GM18519 (cell line): ENCODE data around the gene DLGAP1.

Experiments used
- ATAC-seq: cut with Tn5 transposase; IDR thresholded peaks from one replicate; pipeline ENCODE4 v1.9.1; 2021; ENCODE audit warnings: mild to moderate bottlenecking, moderate library complexity; ENCODE audit not compliant: unreplicated experiment, low FRiP score

DLGAP1 gene

GRCh38 chr18:3538954-3539617 lies 916.0 kb downstream of the DLGAP1 start:
- no peak for ATAC-seq

- no peak for ATAC-seq
Measured at GRCh38 chr18:3538456-3538855, 916.7 kb downstream of the DLGAP1 start.

DNA sequence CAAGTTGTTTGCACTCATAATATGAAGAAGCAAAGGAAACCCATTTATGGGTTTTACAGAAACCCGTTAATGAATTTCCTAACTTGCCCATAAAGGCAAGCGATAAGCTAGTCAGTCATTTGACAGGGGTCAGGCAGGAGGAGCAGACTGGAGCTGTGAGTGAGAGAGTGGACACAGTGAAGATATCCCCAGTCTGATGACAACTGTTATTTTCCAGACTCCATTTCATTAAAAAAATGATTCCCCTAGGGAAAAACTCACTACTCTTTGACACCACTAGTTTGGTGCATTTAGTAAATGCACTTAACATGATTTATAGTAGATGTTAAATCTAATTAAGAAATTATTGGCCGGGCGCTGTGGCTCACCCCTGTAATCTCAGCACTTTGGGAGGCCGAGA lies 924.3 kb downstream of the DLGAP1 start:
- no peak for ATAC-seq

DNA sequence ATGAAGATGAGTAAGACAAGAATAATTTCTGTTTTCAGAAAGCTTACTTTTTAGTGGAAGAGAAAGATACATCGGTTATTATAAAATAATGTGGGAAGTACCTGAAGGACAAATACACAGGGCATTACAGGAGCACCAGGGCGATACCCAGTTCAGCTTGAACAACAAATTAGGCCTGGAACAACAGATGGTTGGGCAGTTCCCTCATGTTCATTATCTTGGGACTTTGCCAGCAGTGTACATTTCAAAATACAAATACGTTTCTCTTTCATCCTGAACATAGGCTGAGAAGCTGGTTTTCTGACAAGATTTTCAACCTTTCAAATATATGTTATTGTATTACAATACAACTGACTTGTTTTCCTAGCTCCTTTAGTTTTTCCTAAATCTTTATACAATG lies 925.5 kb downstream of the DLGAP1 start:
- ATAC-seq, result no peak

GRCh38 chr18:3529077-3529476 lies 926.0 kb downstream of the DLGAP1 start:
- no peak for ATAC-seq

DNA sequence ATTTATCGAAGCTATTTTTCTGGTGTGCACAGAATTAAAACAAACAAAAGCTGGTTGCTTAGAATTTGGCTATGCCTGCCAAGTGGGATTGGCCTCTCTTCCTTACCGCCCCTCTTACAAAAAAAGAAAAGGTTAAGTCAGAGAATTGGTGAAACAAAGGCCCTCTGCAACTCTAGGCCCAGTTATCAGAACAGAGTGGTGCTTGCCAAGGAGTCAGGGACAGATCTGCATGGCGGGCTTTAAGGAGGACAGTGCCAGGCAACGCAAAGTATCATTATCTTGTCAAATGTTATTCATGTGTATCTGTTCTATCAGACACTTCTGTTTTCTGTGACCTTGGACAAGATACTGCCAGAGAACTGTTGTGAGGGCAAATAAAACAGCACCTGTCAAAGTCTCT lies 926.9 kb downstream of the DLGAP1 start:
- ATAC-seq, result no peak

DNA sequence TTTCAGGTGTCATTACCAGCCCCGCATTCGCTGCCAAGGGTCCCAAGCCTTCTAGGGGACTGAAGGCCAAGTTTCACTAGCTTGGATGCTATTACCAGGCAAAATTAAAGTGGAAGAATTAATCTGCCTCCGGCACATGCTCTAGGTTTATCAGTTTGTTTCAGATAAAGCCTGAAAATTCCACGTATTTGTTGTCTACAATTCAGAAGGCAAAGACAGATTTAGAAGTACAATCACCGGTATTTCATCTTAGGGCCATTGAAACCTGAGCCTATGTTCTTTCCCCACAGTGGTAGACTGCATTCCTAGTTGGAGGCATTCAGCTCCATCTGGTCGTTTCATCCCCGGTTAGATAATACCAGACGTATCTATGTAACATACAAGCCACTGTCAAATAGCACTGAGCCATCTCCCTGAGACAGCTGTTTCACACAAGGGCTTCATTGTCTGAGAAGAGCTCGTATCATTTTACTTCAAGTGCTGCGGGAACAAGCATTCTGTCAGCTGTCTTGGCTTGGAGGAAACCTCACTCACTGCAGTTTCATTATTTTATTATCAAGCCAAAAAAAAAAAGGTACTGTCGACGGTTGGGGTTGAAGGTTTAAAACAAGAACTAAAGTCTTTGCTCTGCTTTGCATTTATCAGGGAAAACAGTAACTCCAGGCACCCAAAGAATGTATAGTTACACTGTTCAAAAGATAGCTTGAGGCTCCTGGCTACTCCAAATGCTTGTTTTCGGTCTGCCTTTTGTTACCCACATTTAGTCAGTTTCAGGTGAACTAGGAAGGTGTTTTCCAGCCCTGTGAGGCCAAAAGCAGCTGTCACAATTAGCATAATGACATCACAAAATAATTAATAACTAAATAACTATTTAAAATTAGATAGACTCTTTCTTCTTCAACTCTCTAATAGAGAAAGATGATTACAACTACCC lies 928.4 kb downstream of the DLGAP1 start:
- ATAC-seq, result no peak

DNA sequence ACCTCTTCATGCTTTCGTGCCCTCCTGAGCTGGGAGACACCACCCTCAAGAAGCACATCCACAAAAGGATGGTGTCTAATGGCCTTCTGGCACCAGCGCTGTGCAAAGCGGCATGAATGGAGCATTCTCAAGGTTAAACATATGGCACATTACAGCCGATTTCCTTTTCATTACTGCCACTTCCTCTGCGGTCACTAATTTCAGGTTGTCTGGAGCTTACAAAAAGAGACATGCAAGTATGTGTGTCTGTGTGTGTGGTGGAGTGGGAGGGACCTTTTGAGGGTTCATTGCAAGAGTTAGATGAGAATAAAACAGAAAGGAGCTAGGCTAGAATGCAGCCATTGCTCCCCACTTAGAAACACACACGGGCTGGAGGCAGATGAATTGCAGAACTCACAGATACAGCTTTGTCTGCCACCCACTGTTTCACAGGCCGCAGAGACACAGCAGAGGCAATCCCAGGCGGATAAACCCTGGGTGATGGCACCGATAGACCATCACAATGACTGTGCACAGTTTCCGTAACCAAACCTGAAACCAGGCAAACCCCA lies 929.2 kb downstream of the DLGAP1 start:
- peak; percentile 60 for ATAC-seq

- ATAC-seq, result no peak
Measured at GRCh38 chr18:3524706-3525105, 930.4 kb downstream of the DLGAP1 start.

DNA sequence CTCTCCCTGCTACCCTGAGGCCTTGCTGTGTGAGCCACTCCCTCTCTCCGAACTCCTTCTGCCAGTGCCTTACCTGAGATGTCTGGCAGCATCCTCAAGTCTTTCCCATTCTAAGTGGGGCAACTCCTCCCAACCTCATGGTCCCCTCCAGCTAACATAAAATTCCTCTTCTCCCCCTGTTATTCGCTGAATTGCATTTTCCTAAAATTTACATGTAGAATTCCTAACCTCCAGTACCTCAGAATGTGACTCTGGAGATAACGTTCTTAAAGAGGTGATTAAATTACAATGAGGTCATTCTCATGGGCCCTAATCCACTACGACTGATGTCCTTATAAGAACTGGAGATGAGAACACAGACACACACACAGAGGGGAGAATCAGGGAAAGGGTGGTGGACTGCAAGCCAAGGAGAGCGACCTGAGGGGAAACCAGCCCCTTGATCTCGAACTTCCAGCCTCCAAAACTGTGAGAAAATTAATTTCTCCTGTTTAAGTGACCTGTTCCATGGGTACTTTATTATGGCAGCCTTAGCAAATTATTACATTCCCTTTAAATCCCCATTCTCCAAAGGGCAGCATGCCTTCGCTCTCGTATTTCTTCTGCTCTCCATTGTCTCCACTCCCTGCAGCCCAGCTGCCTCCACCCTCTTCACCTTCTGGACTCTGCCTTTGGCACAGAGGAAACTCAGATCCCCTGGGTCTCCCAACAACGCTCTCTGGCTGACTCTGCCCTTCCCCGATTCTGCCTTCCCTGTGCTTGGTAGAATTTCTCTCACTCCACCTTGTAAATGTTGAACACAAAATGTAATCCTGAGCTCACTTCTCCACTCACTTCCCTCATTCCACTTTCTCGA lies 934.6 kb downstream of the DLGAP1 start:
- ATAC-seq, result no peak

DNA sequence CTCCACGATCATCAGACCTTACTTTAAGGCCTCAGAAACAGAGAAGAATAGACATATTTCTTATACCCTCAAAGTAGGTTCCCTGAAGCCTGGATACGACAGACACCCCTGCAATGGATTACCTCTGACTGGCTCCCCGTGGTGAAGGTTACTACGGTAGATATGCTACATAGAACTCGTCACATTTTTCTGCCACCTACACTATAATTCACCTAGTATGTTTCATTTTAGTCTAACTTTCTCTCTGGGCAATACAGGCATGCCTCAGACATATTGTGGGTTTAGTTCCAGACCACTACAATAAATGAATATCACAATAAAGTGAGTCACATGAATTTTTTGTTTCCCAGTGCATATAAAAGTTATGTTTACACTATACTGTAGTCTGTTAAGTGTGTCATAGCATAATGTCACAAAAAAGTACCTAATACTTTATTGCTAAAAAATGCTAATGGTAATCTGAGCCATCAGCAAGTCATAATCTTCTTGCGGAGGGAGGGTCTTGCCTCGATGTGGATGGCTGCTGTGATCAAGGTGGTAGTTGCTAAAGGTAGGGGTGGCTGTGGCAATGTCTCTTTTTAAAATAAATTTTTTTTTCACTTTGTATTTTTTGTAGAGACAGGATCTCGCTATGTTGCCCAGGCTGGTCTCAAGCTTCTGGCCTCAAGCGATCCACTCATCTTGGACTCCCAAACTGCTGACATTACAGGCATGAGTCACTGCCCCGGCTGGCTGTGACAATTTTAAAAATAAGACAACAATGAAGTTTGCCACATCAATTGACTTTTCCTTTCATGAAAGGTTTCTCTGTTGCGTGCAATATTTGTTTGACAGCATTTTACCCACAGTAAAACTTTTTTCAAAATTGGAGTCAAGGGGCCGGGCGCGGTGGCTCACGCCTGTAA lies 940.5 kb downstream of the DLGAP1 start:
- ATAC-seq, result no peak

GRCh38 chr18:3513481-3513880 lies 941.6 kb downstream of the DLGAP1 start:
- ATAC-seq, result peak; percentile 89

DNA sequence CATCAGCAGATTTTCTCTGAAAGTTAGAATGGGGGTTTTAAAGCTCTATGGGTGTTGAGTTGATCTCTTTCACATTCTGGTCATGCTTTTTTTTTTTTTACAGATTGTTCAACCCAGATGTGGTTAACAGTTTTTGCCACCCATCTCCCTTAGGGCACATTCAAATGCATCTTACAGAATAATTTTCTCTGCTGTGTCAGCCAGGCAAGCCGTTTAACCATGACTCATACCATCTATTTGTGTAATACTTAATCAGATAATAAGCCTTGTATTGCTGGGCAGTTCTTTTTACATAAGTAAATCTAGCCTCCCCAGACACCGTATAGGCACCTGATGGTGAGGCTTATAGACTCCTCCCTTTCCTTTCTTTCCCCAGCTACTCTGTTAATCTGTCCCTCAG lies 943.1 kb downstream of the DLGAP1 start:
- ATAC-seq, result no peak

DNA sequence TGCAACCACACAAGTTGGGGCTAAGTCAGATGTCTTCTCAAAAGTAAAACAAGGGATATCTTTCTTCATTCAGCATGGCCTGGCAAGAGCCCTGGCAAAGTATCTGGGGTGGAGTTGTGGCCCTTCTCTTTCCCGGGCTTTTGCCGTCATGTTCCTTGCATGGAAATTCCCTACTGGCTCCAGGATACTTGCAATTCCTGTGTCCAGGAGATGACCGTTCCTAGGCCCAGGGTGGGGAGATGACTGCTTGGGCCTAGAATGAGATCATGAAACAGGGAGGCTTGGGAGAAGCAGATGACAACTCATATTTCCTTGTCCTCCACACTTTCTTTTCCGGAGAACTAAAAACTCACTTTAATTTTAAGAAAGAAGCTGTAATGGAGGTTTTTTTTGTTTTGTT lies 944.2 kb downstream of the DLGAP1 start:
- ATAC-seq, result no peak

- no peak for ATAC-seq
Measured at GRCh38 chr18:3510024-3510423, 945.1 kb downstream of the DLGAP1 start.

DNA sequence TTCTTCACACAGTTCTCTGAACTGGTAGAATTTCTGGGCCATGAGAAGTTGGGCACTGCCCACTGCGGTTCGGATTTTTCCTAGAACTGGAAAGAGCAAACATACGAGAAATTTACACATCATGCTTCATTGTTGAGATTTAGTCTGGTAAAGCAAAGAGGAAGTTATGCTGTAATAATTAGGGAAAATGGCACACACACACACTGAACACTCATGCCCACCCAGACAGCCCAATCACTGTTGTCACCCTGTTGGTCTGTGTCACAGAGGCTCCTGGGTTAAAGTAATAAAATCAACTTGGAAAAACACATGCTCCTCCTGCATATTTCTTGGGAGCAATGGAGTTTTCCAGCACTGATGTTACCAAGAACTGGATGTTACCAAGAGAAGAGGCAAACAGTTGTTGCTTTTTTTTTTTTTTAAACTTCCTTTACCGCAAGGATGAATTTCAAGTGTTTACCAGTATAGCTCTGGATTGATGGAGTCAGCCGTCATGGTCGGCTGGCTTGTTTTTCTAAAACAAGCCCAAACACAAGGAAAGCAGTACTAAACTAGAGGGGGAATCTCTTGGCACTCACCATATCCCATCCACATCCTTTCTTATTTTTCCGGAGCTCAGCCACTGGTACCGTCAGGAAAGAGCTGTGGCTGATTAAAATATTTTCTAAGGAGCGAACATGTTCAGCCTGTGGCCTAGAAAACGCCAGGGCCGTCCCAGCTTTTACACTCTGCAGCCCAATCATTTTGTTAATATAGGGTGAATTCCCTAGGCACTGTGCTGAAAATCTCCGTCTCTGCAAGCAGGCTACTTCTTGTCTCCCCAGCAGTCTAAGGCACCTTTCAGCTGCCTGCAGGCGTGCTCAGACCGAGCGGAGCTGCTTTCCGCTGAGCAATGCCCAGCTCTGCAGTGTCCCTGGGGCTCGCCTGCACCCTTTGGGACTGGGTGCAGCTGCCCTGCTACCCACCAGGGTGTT lies 946.2 kb downstream of the DLGAP1 start:
- no peak for ATAC-seq

DNA sequence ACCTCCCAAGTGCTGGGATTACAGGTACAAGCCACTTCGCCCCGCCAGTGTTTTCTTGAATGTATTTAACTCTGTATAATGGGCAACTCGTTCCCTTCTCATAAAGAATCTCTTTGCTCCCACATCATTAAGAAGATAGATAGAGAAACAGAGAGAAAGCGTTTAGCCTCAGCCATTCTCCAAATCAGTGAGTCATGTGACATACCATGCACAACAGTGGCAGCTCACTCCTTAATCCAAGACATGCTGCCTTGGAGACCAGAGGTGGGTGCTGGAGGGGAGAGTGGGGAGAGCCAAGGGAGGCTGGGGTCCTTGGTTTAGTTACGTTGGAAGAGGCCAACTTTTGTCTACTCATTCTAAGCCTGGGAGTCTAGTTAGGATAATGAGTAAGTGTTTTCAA lies 950.5 kb downstream of the DLGAP1 start:
- ATAC-seq, result no peak

DNA sequence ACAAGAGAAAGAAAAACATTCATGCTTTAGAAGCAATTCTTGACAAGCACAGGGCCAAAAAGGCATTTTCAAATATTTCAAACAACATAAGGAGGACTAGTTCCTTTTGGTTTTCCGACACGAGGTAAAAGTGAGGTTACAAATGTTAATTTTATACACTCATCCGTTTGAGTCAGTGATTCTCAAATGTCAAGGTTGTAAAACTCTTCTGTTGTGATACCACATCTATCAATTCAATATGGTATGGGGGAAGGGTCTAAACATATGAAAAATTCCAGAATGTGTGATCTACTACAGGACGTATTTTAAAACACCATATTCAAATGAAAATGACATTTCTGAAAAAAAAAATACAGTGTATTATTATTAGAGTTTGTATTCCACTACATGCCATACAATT lies 952.5 kb downstream of the DLGAP1 start:
- no peak for ATAC-seq

- no peak for ATAC-seq
Measured at GRCh38 chr18:3500016-3500415, 955.1 kb downstream of the DLGAP1 start.
